Bronchial epithelial cell (primary cell): ENCODE measurements around the gene NT5E. TPM values are rescaled to one million over a fixed set of nuclear protein-coding genes. Genes with fewer than 3 reads are reported as not detected.

Experiments used
- DNase-seq: peaks from one replicate; pipeline ENCODE4 v3.0.0-alpha.2; 2010; ENCODE audit warnings: low read depth
- FAIRE-seq: peaks from 2 replicates; lab custom pipeline; 2011; peaks lifted over from hg19 to GRCh38; lab: Jason Lieb, UNC
- H3K27me3 ChIP-seq: 2 replicates; pipeline ENCODE4 v1.5.1; 2011; ENCODE audit warnings: low read length; ENCODE audit not compliant: control insufficient read depth, insufficient read depth
- H3K36me3 ChIP-seq: 2 replicates; pipeline ENCODE4 v1.5.1; 2011; ENCODE audit warnings: low read length; ENCODE audit not compliant: control insufficient read depth, insufficient read depth
- H3K4me3 ChIP-seq: 2 replicates; pipeline ENCODE4 v1.5.1; 2011; ENCODE audit warnings: mild to moderate bottlenecking, low read depth, low read length, control low read depth
- CTCF ChIP-seq: IDR thresholded peaks from 2 replicates; pipeline ENCODE4 v1.5.1; 2011; ENCODE audit warnings: mild to moderate bottlenecking, moderate library complexity, low read length, control low read depth, inconsistent platforms; ENCODE audit not compliant: insufficient read depth, severe bottlenecking
- total RNA-seq: library from RNA; depleted of rRNA; stranded (reverse); fragments of >200 nt; gene quantifications from 2 replicates; pipeline ENCODE4 v1.2.1, GENCODE V29; 2014

Gene NT5E
- total RNA-seq, 1 donor from 2014 or later = 71.1 TPM

- no peak for FAIRE-seq
- Histone ChIP-seq H3K36me3 (no peaks in the 10 kb centered on the region), H3K27me3 (no peaks in the 10 kb centered on the region), H3K4me3 (no peak overlapping the region)
- DNase-seq = no peak
- TF ChIP-seq CTCF = no peak
Observed at GRCh38 chr6:85456782-85457181, 6.9 kb downstream of the NT5E start.

- FAIRE-seq (no peak), DNase-seq (no peak)
- Histone ChIP-seq H3K4me3 (no peak overlapping the region), H3K36me3 (peaks cover 1% of the 10 kb centered on the region), H3K27me3 (no peaks in the 10 kb centered on the region)
- no peak for TF ChIP-seq CTCF
Observed at GRCh38 chr6:85458184-85458583, 8.3 kb downstream of the NT5E start.

GRCh38 chr6:85458782-85459181 is 8.9 kb downstream of the NT5E start:
- FAIRE-seq (no peak), DNase-seq (no peak)

GRCh38 chr6:85459224-85459901 is 9.5 kb downstream of the NT5E start:
- H3K4me3 ChIP-seq = no peak overlapping the region
- DNase-seq (no peak), FAIRE-seq (no peak)
- H3K36me3 ChIP-seq = peaks cover 1% of the 10 kb centered on the region
- H3K27me3 ChIP-seq = no peaks in the 10 kb centered on the region
- TF ChIP-seq CTCF = no peak

More at GRCh38 chr6:85458782-85459181, 8.9 kb downstream of the NT5E start:
- no peaks in the 10 kb centered on the region for H3K27me3 ChIP-seq
- H3K4me3 ChIP-seq = no peak overlapping the region
- peaks cover 1% of the 10 kb centered on the region for H3K36me3 ChIP-seq
- TF ChIP-seq CTCF = no peak

- no peaks in the 10 kb centered on the region for H3K27me3 ChIP-seq
- no peak for TF ChIP-seq CTCF
- DNase-seq (no peak), FAIRE-seq (no peak)
- no peak overlapping the region for H3K4me3 ChIP-seq
- H3K36me3 ChIP-seq = peaks cover 1% of the 10 kb centered on the region
Observed at GRCh38 chr6:85460154-85460920, 10.5 kb downstream of the NT5E start.
